SK-N-SH (cell line): Measurements from ENCODE around the gene RHBDL1. TPM values are rescaled to one million over a fixed set of nuclear protein-coding genes. Genes with fewer than 3 reads are reported as not detected.

Experiments
- CTCF ChIA-PET: fragments of 300-600, 350-600 bp; formaldehyde crosslinking; extraction: SDS; loops from one replicate; lab custom pipeline; 2021; lab: Yijun Ruan, JAX
- POLR2A ChIA-PET: fragments of 350-600 bp; sonication (Branson Sonifier 250); formaldehyde crosslinking; extraction: SDS; loops from one replicate; lab custom pipeline; 2020; ENCODE audit warnings: antibody characterized with exemption, inconsistent platforms; lab: Yijun Ruan, JAX
- DNase-seq: peaks from one replicate; pipeline ENCODE4 v3.0.0; 2012
- H2AFZ ChIP-seq: fragments of 200-600 bp; sonication (generic); 2 replicates; pipeline ENCODE4 v1.8.1; 2016; ENCODE audit warnings: antibody characterized with exemption, mild to moderate bottlenecking, low read depth
- H3F3A ChIP-seq: fragments of 200-600 bp; sonication (generic); replicated peaks from 2 replicates; pipeline ENCODE3; 2016; ENCODE audit warnings: antibody characterized with exemption, mild to moderate bottlenecking; ENCODE audit not compliant: insufficient read depth
- H3K27ac ChIP-seq, 2 experiments: fragments of 200-500 bp in 1 of 2; fragments of 200-600 bp in 1 of 2; sonication (Bioruptor generic) in 1 of 2; sonication (generic), shearing (Covaris generic) in 1 of 2; 2 replicates each; pipeline versions ENCODE4 v1.5.1 to v1.6.1; 2014 to 2016; ENCODE audit warnings: low read depth in 2 of 2, inconsistent platforms in 1 of 2, low read length in 1 of 2, mild to moderate bottlenecking in 1 of 2, mixed read lengths in 1 of 2
- H3K27me3 ChIP-seq: fragments of 200-600 bp; sonication (generic), shearing (Covaris generic); 2 replicates; pipeline ENCODE4 v1.6.1; 2016; ENCODE audit warnings: mixed run types; ENCODE audit not compliant: insufficient read depth
- H3K36me3 ChIP-seq, 2 experiments: fragments of 200-500 bp in 1 of 2; fragments of 200-600 bp in 1 of 2; sonication (Bioruptor generic) in 1 of 2; sonication (generic) in 1 of 2; replicated peaks in 1 of 2; 2 replicates each; pipeline versions ENCODE3 to v1.5.1; 2014 to 2016; ENCODE audit warnings: low read length in 1 of 2, mild to moderate bottlenecking in 1 of 2; ENCODE audit not compliant: insufficient read depth in 2 of 2, control insufficient read depth in 1 of 2
- H3K4me1 ChIP-seq, 2 experiments: fragments of 200-500 bp in 1 of 2; fragments of 200-600 bp in 1 of 2; sonication (Bioruptor generic) in 1 of 2; sonication (generic), shearing (Covaris generic) in 1 of 2; 2 replicates each; pipeline versions ENCODE4 v1.5.1 to v1.6.1; 2014 to 2016; ENCODE audit warnings: low read depth in 1 of 2, low read length in 1 of 2, mixed run types in 1 of 2; ENCODE audit not compliant: insufficient read depth in 2 of 2, control insufficient read depth in 1 of 2
- H3K4me2 ChIP-seq: fragments of 200-600 bp; sonication (generic), shearing (Covaris generic); 2 replicates; pipeline ENCODE4 v1.6.1; 2017; ENCODE audit warnings: mixed run types
- H3K4me3 ChIP-seq, 2 experiments: fragments of 200-500 bp in 1 of 2; fragments of 200-600 bp in 1 of 2; sonication (Bioruptor generic) in 1 of 2; sonication (generic), shearing (Covaris generic) in 1 of 2; 2 replicates each; pipeline versions ENCODE4 v1.5.1 to v1.8.1; 2014 to 2016; ENCODE audit warnings: low read depth in 2 of 2, inconsistent platforms in 1 of 2, low read length in 1 of 2, mild to moderate bottlenecking in 1 of 2, mixed read lengths in 1 of 2, moderate library complexity in 1 of 2
- H3K79me2 ChIP-seq: fragments of 200-600 bp; sonication (generic); 2 replicates; pipeline ENCODE4 v1.8.1; 2017; ENCODE audit warnings: mild to moderate bottlenecking; ENCODE audit not compliant: insufficient read depth
- H3K9ac ChIP-seq: fragments of 200-600 bp; sonication (generic); 2 replicates; pipeline ENCODE4 v1.6.1; 2017; ENCODE audit warnings: mixed run types
- H3K9me2 ChIP-seq: fragments of 200-600 bp; sonication (generic); 2 replicates; pipeline ENCODE4 v1.6.1; 2017; ENCODE audit warnings: mixed run types
- H3K9me3 ChIP-seq: fragments of 200-600 bp; sonication (generic); 2 replicates; pipeline ENCODE4 v1.6.1; 2017; ENCODE audit warnings: mixed run types, mild to moderate bottlenecking, moderate library complexity
- H4K20me1 ChIP-seq: fragments of 200-600 bp; sonication (generic); 2 replicates; pipeline ENCODE4 v1.6.1; 2017; ENCODE audit warnings: mild to moderate bottlenecking, mixed run types; ENCODE audit not compliant: insufficient read depth
- ELF1 ChIP-seq: IDR thresholded peaks from 2 replicates; pipeline ENCODE4 v1.4.0; 2012
- GATA2 ChIP-seq: sonication (generic); formaldehyde crosslinking; IDR thresholded peaks from 2 replicates; pipeline ENCODE4 v1.5.0; 2020; ENCODE audit warnings: mild to moderate bottlenecking, missing genetic modification reagents
- JUND ChIP-seq: IDR thresholded peaks from 2 replicates; pipeline ENCODE4 v1.4.0; 2012
- MEF2A ChIP-seq: IDR thresholded peaks from 2 replicates; pipeline ENCODE4 v1.4.0; 2012; ENCODE audit warnings: low read depth, borderline replicate concordance
- MXI1 ChIP-seq: IDR thresholded peaks from 2 replicates; pipeline ENCODE4 v1.6.1; 2012; ENCODE audit warnings: mild to moderate bottlenecking, low read depth, low read length, improper control_type of control experiment
- NFIC ChIP-seq: IDR thresholded peaks from 2 replicates; pipeline ENCODE4 v1.4.0; 2012; ENCODE audit warnings: borderline replicate concordance
- PBX3 ChIP-seq: IDR thresholded peaks from 2 replicates; pipeline ENCODE4; 2012
- POLR2AphosphoS5 ChIP-seq: IDR thresholded peaks from 2 replicates; pipeline ENCODE4 v1.6.1; 2012; ENCODE audit warnings: low read depth, low read length
- RXRA ChIP-seq: IDR thresholded peaks from 2 replicates; pipeline ENCODE4 v1.4.0; 2012; ENCODE audit warnings: low read depth, mild to moderate bottlenecking, borderline replicate concordance
- SMC3 ChIP-seq: IDR thresholded peaks from 2 replicates; pipeline ENCODE4 v1.6.1; 2012; ENCODE audit warnings: low read depth, low read length, improper control_type of control experiment
- TAF1 ChIP-seq: IDR thresholded peaks from 2 replicates; pipeline ENCODE4 v1.6.1; 2012; ENCODE audit warnings: low read depth, mild to moderate bottlenecking, low read length, moderate library complexity, borderline replicate concordance
- TCF12 ChIP-seq: IDR thresholded peaks from 2 replicates; pipeline ENCODE4 v1.4.0; 2012
- USF1 ChIP-seq: IDR thresholded peaks from 2 replicates; pipeline ENCODE4 v1.4.0; 2012; ENCODE audit warnings: low read depth, borderline replicate concordance
- WGBS: methylation state at CpG from one replicate; pipeline ENCODE4 v1.1.6; 2017; ENCODE audit warnings: low lambda C conversion rate; 5-methylcytosine and 5-hydroxymethylcytosine counted together
- polyA plus RNA-seq, 3 experiments: library from polyadenylated mRNA; depleted of rRNA; stranded (reverse); fragments of >200 nt; gene quantifications; 2 replicates each; pipeline ENCODE4 v1.2.3, GENCODE V29; 2012
- TF ChIP-seq, protein P1 (sequence below): IDR thresholded peaks from 2 replicates; pipeline ENCODE4 v1.4.0; 2012; ENCODE audit warnings: low read depth
- TF ChIP-seq, protein P2 (sequence below): fragments of 150-350 bp; IDR thresholded peaks from 2 replicates; pipeline ENCODE4 v1.6.1; 2016; ENCODE audit warnings: mild to moderate bottlenecking, low read depth, low read length

The RHBDL1 gene
- polyA plus RNA-seq, 1 of the 3 experiments (the other 2 are of a cell fraction): 4.1 TPM

GRCh38 chr16:668519-669171 lies 6.8 kb upstream of the RHBDL1 start:
- Histone ChIP-seq H3K27me3 (no peaks in the 10 kb centered on the region), H3K9me3 (no peaks in the 10 kb centered on the region), H2AFZ (no peak overlapping the region), H3K27ac (peak overlapping the region; percentile 56 to 75; a peak in 3 of 4 replicates), H3K79me2 (peaks cover 25% of the 10 kb centered on the region), H3K36me3 (peaks cover 5 to 45% of the 10 kb centered on the region in 2 experiments), H3K4me1 (peaks cover 0 to 15% of the 10 kb centered on the region in 2 experiments; a peak in 1 of 4 replicates), H3F3A (no peaks in the 10 kb centered on the region), H3K4me2 (peak overlapping the region; percentile 96), H3K9ac (peak overlapping the region; percentile 88), H3K9me2 (no peaks in the 10 kb centered on the region), H3K4me3 (peak overlapping the region; percentile 88 to 93), H4K20me1 (0 out of 2 replicates have a peak, but pooled peaks cover 6% of the 10 kb centered on the region)
- ChIA-PET CTCF (interaction anchor here (1.2 to 6.3 kb wide), 13 partner anchors 7 to 277 kb away, joined by 4 to 69 read pairs (median 8); partner anchors contain the start of genes JMJD8, RHBDL1 and WDR90), POLR2A (interaction anchor here (0.9 to 1.0 kb wide), 2 partner anchors 11 to 16 kb away, joined by 3 to 4 read pairs; partner anchors contain the start of gene JMJD8)
- DNase-seq: peak; percentile 51
- TF ChIP-seq USF1: no peak
- TF ChIP-seq, protein P1, sequence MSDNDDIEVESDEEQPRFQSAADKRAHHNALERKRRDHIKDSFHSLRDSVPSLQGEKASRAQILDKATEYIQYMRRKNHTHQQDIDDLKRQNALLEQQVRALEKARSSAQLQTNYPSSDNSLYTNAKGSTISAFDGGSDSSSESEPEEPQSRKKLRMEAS: peak; percentile 38; the same call in 1 of the 2 replicates
- 40% methylated on average over 1 of the region's 50 CpGs for WGBS

DNA sequence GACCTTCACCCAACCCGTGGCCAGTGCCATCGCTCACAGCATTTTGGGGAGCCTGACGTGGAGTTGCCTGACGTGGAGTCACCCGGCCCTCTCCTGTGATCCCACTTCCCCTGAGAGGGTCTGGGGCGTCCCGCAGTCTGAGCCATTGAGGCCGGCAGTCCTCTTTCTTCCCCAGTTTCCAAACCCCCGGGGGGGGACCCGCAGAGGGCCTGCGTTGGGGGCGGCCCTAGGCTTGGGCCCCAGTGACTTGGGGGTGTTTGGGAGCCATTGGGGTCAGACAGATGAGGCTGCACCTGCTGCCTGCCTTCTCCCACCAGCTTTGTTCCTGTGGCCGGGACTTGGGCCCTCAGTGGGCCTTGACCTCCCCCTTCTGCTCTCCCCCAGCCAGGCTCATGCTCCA lies 5.8 kb upstream of the RHBDL1 start:
- peak overlapping the region; percentile 96; the same call in 1 of the 2 replicates for H3K4me2 ChIP-seq
- 95% methylated on average over 4 of the region's 13 CpGs for WGBS
- H3F3A ChIP-seq: peaks cover 4% of the 10 kb centered on the region
- H3K9me2 ChIP-seq: no peaks in the 10 kb centered on the region
- 0 out of 2 replicates have a peak, but pooled peaks cover 6% of the 10 kb centered on the region for H4K20me1 ChIP-seq
- no peak overlapping the region; a peak in 1 of 4 replicates for H3K27ac ChIP-seq
- ChIA-PET CTCF (interaction anchor here (2.6 to 3.8 kb wide), 2 partner anchors 10 to 17 kb away, joined by 15 to 38 read pairs; partner anchors contain the start of gene JMJD8), POLR2A (no interaction called here)
- TF ChIP-seq MEF2A (no peak), SMC3 (no peak), ELF1 (no peak), TCF12 (no peak), NFIC (no peak), PBX3 (no peak), RXRA (no peak), MXI1 (no peak), POLR2AphosphoS5 (no peak), TAF1 (no peak), GATA2 (CRISPR knock-in tag) (no peak), JUND (no peak)
- TF ChIP-seq, protein P2, sequence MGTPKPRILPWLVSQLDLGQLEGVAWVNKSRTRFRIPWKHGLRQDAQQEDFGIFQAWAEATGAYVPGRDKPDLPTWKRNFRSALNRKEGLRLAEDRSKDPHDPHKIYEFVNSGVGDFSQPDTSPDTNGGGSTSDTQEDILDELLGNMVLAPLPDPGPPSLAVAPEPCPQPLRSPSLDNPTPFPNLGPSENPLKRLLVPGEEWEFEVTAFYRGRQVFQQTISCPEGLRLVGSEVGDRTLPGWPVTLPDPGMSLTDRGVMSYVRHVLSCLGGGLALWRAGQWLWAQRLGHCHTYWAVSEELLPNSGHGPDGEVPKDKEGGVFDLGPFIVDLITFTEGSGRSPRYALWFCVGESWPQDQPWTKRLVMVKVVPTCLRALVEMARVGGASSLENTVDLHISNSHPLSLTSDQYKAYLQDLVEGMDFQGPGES: no peak
- H2AFZ ChIP-seq: no peak overlapping the region
- H3K79me2 ChIP-seq: peaks cover 25% of the 10 kb centered on the region
- no peaks in the 10 kb centered on the region for H3K27me3 ChIP-seq
- H3K9me3 ChIP-seq: no peaks in the 10 kb centered on the region
- peak overlapping the region in 1 of 2 experiments; percentile 93; a peak in 1 of 4 replicates for H3K4me3 ChIP-seq
- H3K4me1 ChIP-seq: peaks cover 0 to 15% of the 10 kb centered on the region in 2 experiments; a peak in 1 of 4 replicates
- no peak for DNase-seq
- peak overlapping the region; percentile 88; the same call in 1 of the 2 replicates for H3K9ac ChIP-seq
- H3K36me3 ChIP-seq: peaks cover 5 to 49% of the 10 kb centered on the region in 2 experiments
